Measurements from ENCODE around the gene APOLD1.

Gene APOLD1

DNA sequence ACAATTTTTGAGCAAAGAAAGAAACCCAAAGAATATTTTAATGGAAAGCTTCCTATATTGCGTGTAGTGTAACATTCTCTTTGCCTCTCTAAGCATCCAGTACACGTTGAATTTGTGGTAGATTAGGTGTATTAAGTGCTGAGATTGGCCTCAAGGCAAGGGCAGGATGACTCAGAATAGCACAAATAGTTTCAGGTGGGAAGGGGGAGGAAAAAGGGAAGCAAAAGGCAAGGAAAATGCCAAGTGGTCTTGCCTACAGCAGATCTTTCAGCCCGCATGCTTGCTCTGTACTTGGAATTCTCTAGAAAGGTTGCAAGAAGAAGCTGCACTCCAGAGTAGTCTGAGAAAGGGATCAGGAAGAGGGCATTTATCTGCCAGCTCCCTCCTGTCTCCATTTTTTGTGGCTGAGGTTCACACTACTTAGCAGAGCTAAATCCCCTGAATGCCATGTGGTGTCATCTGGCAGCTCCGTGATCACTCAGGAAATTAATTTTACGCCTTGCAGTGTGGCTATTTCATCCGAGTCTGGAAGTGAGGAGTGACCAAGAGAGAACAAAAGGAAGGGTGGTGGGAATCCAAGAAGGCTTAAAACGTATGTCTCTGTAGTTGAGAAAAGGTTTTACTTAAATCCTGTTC is 39.8 kb upstream of the APOLD1 start:
- TF ChIP-seq, protein P1, sequence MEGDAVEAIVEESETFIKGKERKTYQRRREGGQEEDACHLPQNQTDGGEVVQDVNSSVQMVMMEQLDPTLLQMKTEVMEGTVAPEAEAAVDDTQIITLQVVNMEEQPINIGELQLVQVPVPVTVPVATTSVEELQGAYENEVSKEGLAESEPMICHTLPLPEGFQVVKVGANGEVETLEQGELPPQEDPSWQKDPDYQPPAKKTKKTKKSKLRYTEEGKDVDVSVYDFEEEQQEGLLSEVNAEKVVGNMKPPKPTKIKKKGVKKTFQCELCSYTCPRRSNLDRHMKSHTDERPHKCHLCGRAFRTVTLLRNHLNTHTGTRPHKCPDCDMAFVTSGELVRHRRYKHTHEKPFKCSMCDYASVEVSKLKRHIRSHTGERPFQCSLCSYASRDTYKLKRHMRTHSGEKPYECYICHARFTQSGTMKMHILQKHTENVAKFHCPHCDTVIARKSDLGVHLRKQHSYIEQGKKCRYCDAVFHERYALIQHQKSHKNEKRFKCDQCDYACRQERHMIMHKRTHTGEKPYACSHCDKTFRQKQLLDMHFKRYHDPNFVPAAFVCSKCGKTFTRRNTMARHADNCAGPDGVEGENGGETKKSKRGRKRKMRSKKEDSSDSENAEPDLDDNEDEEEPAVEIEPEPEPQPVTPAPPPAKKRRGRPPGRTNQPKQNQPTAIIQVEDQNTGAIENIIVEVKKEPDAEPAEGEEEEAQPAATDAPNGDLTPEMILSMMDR (IDR thresholded peaks at IDR 0.05; ENCODE audit: low read depth, low read length, missing control alignments): no peak
- DNase-seq (ENCODE audit: low read depth): no peak
- H3K4me3 ChIP-seq (ENCODE audit: low read depth, low read length): no peak overlapping the region
- in situ Hi-C loops (cut with HindIII; ENCODE audit: low sequenced_read_pairs): no loop called here

DNA sequence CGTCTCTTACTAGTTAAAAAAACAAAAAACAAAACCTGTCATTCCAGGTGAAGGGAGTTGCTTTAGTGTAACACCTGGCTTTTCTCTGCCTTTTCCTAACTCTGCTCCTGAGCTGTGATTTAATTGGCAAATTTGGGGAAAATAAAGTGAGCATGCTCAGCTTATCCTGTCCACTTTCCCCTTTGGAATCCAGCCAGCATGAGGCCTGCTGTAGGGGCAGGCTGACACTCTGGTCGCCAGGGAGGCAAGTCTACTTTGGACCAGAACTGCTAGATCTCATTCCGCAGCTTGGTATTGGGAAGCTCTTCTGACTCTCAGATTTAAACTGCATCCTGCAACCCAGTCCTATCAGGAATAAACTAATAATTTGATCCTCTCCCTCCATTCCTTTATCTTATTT is 38.2 kb upstream of the APOLD1 start:
- no peak overlapping the region for H3K4me3 ChIP-seq (ENCODE audit: low read depth, low read length)
- DNase-seq (ENCODE audit: low read depth): no peak
- in situ Hi-C loops (cut with HindIII; ENCODE audit: low sequenced_read_pairs): no loop called here
- TF ChIP-seq, protein P1 (IDR thresholded peaks at IDR 0.05; ENCODE audit: low read depth, low read length, missing control alignments): no peak

DNA sequence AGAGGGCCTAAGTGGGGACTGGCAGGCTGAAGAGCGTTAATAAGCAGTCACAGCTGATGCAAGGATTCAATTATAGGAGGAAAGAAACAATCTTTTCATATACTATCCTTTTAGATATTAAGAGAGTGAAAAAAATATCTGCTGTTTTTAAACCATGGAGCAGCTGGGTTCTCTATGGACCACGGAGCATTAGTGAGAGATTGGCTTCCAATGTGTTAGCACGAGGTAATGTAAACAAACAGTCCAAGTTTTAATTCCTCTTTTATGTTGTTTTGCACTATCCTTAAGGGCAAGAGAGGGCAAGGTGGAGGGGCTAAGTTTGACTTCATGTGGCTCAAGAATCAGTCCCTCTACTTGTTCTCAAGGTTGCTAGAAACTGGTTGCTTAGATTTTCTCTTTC is 37.4 kb upstream of the APOLD1 start:
- TF ChIP-seq, protein P1 (IDR thresholded peaks at IDR 0.05; ENCODE audit: low read depth, low read length, missing control alignments): no peak
- DNase-seq (ENCODE audit: low read depth): no peak
- in situ Hi-C loops (cut with HindIII; ENCODE audit: low sequenced_read_pairs): no loop called here
- no peak overlapping the region for H3K4me3 ChIP-seq (ENCODE audit: low read depth, low read length)

DNA sequence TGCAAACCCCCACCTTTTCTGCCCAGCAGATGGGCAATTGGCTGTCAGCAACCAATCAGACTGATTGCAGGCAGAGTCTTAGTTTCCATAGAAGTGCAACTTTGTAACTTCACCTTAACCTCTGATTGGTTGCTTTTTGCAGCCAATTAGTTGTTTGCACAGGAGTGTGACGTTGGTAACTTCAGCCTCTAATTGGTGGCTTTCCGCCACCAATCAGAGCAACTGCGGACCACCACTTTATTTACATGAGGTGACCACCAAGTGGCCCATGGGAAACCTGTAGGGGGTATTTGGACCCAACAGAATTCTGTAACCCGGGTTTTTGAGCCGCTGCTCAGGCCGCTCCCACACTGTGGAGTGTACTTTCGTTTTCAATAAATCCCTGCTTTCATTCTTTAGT is 36.0 kb upstream of the APOLD1 start:
- TF ChIP-seq, protein P1 (IDR thresholded peaks at IDR 0.05; ENCODE audit: low read depth, low read length, missing control alignments): no peak
- no peak for DNase-seq (ENCODE audit: low read depth)
- no peak overlapping the region for H3K4me3 ChIP-seq (ENCODE audit: low read depth, low read length)
- in situ Hi-C loops (cut with HindIII; ENCODE audit: low sequenced_read_pairs): no loop called here

DNA sequence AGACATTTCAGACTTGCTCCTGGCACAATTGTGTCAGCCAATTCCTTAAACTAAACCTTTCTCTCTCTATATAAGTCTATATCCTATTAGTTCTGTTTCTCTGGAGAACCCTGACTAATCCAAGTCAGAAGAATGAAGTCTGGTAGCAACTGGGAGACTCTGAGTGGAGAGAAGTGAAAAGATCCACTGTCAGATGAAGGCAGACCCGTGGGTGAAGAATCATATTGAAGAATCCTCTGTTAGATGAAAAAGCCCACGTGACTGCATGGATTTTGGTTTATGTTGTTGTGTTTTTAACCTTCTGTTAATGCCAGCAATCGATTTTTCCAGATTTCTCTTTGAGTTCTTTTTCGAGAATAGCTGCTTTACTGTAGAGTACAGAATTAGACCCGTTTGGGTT is 29.5 kb upstream of the APOLD1 start:
- H3K4me3 ChIP-seq (ENCODE audit: low read depth, low read length): no peak overlapping the region
- DNase-seq (ENCODE audit: low read depth): no peak
- in situ Hi-C loops (cut with HindIII; ENCODE audit: low sequenced_read_pairs): no loop called here
- TF ChIP-seq, protein P1 (IDR thresholded peaks at IDR 0.05; ENCODE audit: low read depth, low read length, missing control alignments): no peak

DNA sequence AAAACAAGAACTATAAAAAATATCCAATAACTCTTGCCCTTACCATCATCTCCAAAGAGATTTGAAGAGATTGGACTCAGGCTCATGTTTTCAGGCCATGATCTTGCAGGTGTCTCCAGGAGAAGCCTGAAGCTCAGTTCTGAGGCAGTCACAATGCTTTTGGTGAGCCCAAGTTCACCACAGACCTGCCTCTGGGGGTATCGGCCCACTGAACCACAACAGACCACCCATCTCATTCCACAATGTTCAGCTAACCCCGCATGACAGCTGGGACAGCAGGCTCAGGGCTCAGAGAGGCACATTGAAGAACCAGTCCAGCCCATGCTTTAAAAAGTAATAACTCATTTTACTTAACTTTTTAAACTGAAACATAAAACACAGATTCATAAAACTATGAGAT is 28.3 kb upstream of the APOLD1 start:
- no peak for DNase-seq (ENCODE audit: low read depth)
- TF ChIP-seq, protein P1 (IDR thresholded peaks at IDR 0.05; ENCODE audit: low read depth, low read length, missing control alignments): no peak
- in situ Hi-C loops (cut with HindIII; ENCODE audit: low sequenced_read_pairs): no loop called here
- no peak overlapping the region for H3K4me3 ChIP-seq (ENCODE audit: low read depth, low read length)
